ENCODE results near the gene GCDH. TPM values are rescaled to one million over a fixed set of nuclear protein-coding genes. Genes with fewer than 3 reads are reported as not detected.

The GCDH gene
- total RNA-seq, 3 donors from 2014 or later (not counting 1 experiment from before 2014, with no cell fraction given): 35.9 to 41.7 (median 36.3) TPM

GRCh38 chr19:12858041-12858928 is 32.7 kb upstream of the GCDH start:
- ATAC-seq: no peak
- Mint-ChIP-seq H3K4me3 (no peak overlapping the region), H3K4me1 (no peaks in the 10 kb centered on the region), H3K27ac (no peak overlapping the region), H3K27me3 (ENCODE audit: low read depth in 2 of 2) (peaks cover 0 to 3% of the 10 kb centered on the region in 2 donors), H3K9me3 (peaks cover 0 to 3% of the 10 kb centered on the region in 2 donors), H3K36me3 (no peaks in the 10 kb centered on the region)
- H3K27me3 ChIP-seq (ENCODE audit: control insufficient read depth, insufficient read depth, low read length): no peaks in the 10 kb centered on the region
- peaks cover 4% of the 10 kb centered on the region for H3K9me3 ChIP-seq (ENCODE audit: control insufficient read depth, insufficient read depth, low read length)
- H3K36me3 ChIP-seq (ENCODE audit: control insufficient read depth, insufficient read depth, low read length): no peaks in the 10 kb centered on the region
- H3K4me3 ChIP-seq (ENCODE audit: low read length): no peak overlapping the region
- H3K4me1 ChIP-seq (ENCODE audit: control insufficient read depth, insufficient read depth, low read length): no peaks in the 10 kb centered on the region
- WGBS (ENCODE audit: insufficient coverage): 95% methylated on average over 35 of the region's 35 CpGs
- H3K27ac ChIP-seq (ENCODE audit: low read length): no peak overlapping the region
- TF ChIP-seq CTCF (IDR thresholded peaks at IDR 0.05): no peak
- DNase-seq: no peak
- intact Hi-C loops (cut with micrococcal nuclease): no loop called here

- Mint-ChIP-seq H3K27ac (no peak overlapping the region), H3K4me3 (no peak overlapping the region), H3K36me3 (no peaks in the 10 kb centered on the region), H3K9me3 (peaks cover 0 to 3% of the 10 kb centered on the region in 2 donors), H3K27me3 (ENCODE audit: low read depth in 2 of 2) (peaks cover 0 to 3% of the 10 kb centered on the region in 2 donors), H3K4me1 (no peaks in the 10 kb centered on the region)
- no peaks in the 10 kb centered on the region for H3K36me3 ChIP-seq (ENCODE audit: control insufficient read depth, insufficient read depth, low read length)
- no peak for TF ChIP-seq CTCF (IDR thresholded peaks at IDR 0.05)
- no peak overlapping the region for H3K4me3 ChIP-seq (ENCODE audit: low read length)
- H3K9me3 ChIP-seq (ENCODE audit: control insufficient read depth, insufficient read depth, low read length): peaks cover 4% of the 10 kb centered on the region
- no peak overlapping the region for H3K27ac ChIP-seq (ENCODE audit: low read length)
- no peak for DNase-seq
- H3K27me3 ChIP-seq (ENCODE audit: control insufficient read depth, insufficient read depth, low read length): no peaks in the 10 kb centered on the region
- H3K4me1 ChIP-seq (ENCODE audit: control insufficient read depth, insufficient read depth, low read length): no peaks in the 10 kb centered on the region
- WGBS (ENCODE audit: insufficient coverage): 74% methylated on average over 7 of the region's 7 CpGs
- intact Hi-C loops (cut with micrococcal nuclease): no loop called here
- ATAC-seq: no peak
Measured at GRCh38 chr19:12859546-12859945, 31.4 kb upstream of the GCDH start.

GRCh38 chr19:12864143-12864542 is 26.8 kb upstream of the GCDH start:
- no peaks in the 10 kb centered on the region for H3K9me3 ChIP-seq (ENCODE audit: control insufficient read depth, insufficient read depth, low read length)
- WGBS (ENCODE audit: insufficient coverage): 95% methylated on average over 4 of the region's 4 CpGs

More at GRCh38 chr19:12864143-12864542, 26.8 kb upstream of the GCDH start:
- Histone ChIP-seq H3K27me3 (ENCODE audit: control insufficient read depth, insufficient read depth, low read length) (no peaks in the 10 kb centered on the region), H3K36me3 (ENCODE audit: control insufficient read depth, insufficient read depth, low read length) (no peaks in the 10 kb centered on the region), H3K27ac (ENCODE audit: low read length) (no peak overlapping the region), H3K4me3 (ENCODE audit: low read length) (no peak overlapping the region), H3K4me1 (ENCODE audit: control insufficient read depth, insufficient read depth, low read length) (peaks cover 11% of the 10 kb centered on the region)
- Mint-ChIP-seq H3K4me1 (peaks cover 0 to 11% of the 10 kb centered on the region in 2 donors), H3K27ac (no peak overlapping the region), H3K9me3 (no peaks in the 10 kb centered on the region), H3K4me3 (no peak overlapping the region), H3K36me3 (no peaks in the 10 kb centered on the region), H3K27me3 (ENCODE audit: low read depth in 2 of 2) (peaks cover 0 to 3% of the 10 kb centered on the region in 2 donors)
- ATAC-seq (no peak), DNase-seq (no peak)
- intact Hi-C loops (cut with micrococcal nuclease): no loop called here
- TF ChIP-seq CTCF (IDR thresholded peaks at IDR 0.05): no peak

Measured in natural killer cell (primary cell).